H9 (cell line): Measurements from ENCODE around the gene B3GNT5. TPM values are rescaled to one million over a fixed set of nuclear protein-coding genes. Genes with fewer than 3 reads are reported as not detected.

Experiments used
- DNase-seq: peaks from one replicate; pipeline ENCODE4 v3.0.0-alpha.2; 2017
- H2AFZ ChIP-seq: one replicate; pipeline ENCODE4 v1.6.1; 2013; ENCODE audit warnings: mild to moderate bottlenecking, low read length, control low read depth, moderate library complexity
- H2AK5ac ChIP-seq: 2 replicates; pipeline ENCODE4 v1.6.1; 2013; ENCODE audit warnings: low read length, control low read depth, mixed read lengths; ENCODE audit not compliant: insufficient read length
- H2BK120ac ChIP-seq: one replicate; pipeline ENCODE4 v1.6.1; 2013; ENCODE audit warnings: low read depth, mild to moderate bottlenecking, low read length, control low read depth, inconsistent platforms; ENCODE audit not compliant: poor library complexity, severe bottlenecking
- H2BK12ac ChIP-seq: 2 replicates; pipeline ENCODE4 v1.6.1; 2013; ENCODE audit warnings: low read length, control low read depth, mixed read lengths, low read depth; ENCODE audit not compliant: insufficient read length
- H2BK15ac ChIP-seq: 2 replicates; pipeline ENCODE4 v1.6.1; 2013; ENCODE audit warnings: low read depth, low read length, control low read depth
- H2BK20ac ChIP-seq: one replicate; pipeline ENCODE4 v1.6.1; 2013; ENCODE audit warnings: low read depth, mild to moderate bottlenecking, low read length, control low read depth, inconsistent platforms; ENCODE audit not compliant: poor library complexity, severe bottlenecking
- H2BK5ac ChIP-seq: 2 replicates; pipeline ENCODE4 v1.6.1; 2013; ENCODE audit warnings: low read length, control low read depth, mixed read lengths; ENCODE audit not compliant: insufficient read length
- H3K14ac ChIP-seq: 2 replicates; pipeline ENCODE4 v1.6.1; 2013; ENCODE audit warnings: low read length, control low read depth; ENCODE audit not compliant: insufficient read depth
- H3K18ac ChIP-seq: 2 replicates; pipeline ENCODE4 v1.6.1; 2013; ENCODE audit warnings: low read depth, mild to moderate bottlenecking, mixed read lengths, low read length, control low read depth; ENCODE audit not compliant: insufficient read length
- H3K23ac ChIP-seq: 2 replicates; pipeline ENCODE4 v1.6.1; 2013; ENCODE audit warnings: low read length, control low read depth, mixed read lengths, low read depth; ENCODE audit not compliant: insufficient read length
- H3K23me2 ChIP-seq: 2 replicates; pipeline ENCODE4 v1.6.1; 2013; ENCODE audit warnings: low read depth, mild to moderate bottlenecking, mixed read lengths, low read length, control low read depth; ENCODE audit not compliant: insufficient read length, poor library complexity, severe bottlenecking
- H3K27ac ChIP-seq: 2 replicates; pipeline ENCODE4 v1.5.1; 2013; ENCODE audit warnings: low read length, control low read depth, mixed read lengths, low read depth; ENCODE audit not compliant: insufficient read length
- H3K27me3 ChIP-seq: 2 replicates; pipeline ENCODE4 v1.6.1; 2013; ENCODE audit warnings: low read length, control low read depth, inconsistent platforms; ENCODE audit not compliant: insufficient read depth
- H3K4ac ChIP-seq: 2 replicates; pipeline ENCODE4 v1.6.1; 2013; ENCODE audit warnings: low read depth, mild to moderate bottlenecking, control low read depth, inconsistent platforms, low read length, moderate library complexity
- H3K4me1 ChIP-seq: 2 replicates; pipeline ENCODE4 v1.6.1; 2013; ENCODE audit warnings: low read length, control low read depth, inconsistent platforms; ENCODE audit not compliant: insufficient read depth
- H3K4me2 ChIP-seq: 2 replicates; pipeline ENCODE4 v1.6.1; 2013; ENCODE audit warnings: low read length, control low read depth, mixed read lengths; ENCODE audit not compliant: insufficient read length, insufficient read depth
- H3K56ac ChIP-seq: 2 replicates; pipeline ENCODE4 v1.6.1; 2013; ENCODE audit warnings: low read depth, mild to moderate bottlenecking, mixed read lengths, low read length, control low read depth; ENCODE audit not compliant: insufficient read length
- H3K79me1 ChIP-seq: 2 replicates; pipeline ENCODE4 v1.6.1; 2013; ENCODE audit warnings: low read depth, mild to moderate bottlenecking, moderate library complexity, low read length, control low read depth, inconsistent platforms; ENCODE audit not compliant: insufficient read depth, poor library complexity, severe bottlenecking
- H3K79me2 ChIP-seq: 2 replicates; pipeline ENCODE4 v1.6.1; 2013; ENCODE audit warnings: low read length, control low read depth, inconsistent platforms; ENCODE audit not compliant: insufficient read depth
- H3K9ac ChIP-seq: 2 replicates; pipeline ENCODE4 v1.6.1; 2013; ENCODE audit warnings: low read length, control low read depth, mixed read lengths; ENCODE audit not compliant: insufficient read length; ENCODE audit errors: extremely low read depth
- H3K9me3 ChIP-seq: one replicate; pipeline ENCODE4 v1.6.1; 2013; ENCODE audit warnings: low read depth, low read length, inconsistent platforms; ENCODE audit not compliant: control insufficient read depth
- H3T11ph ChIP-seq: one replicate; pipeline ENCODE4 v1.6.1; 2013; ENCODE audit warnings: mild to moderate bottlenecking, low read length, control low read depth, inconsistent platforms
- H4K20me1 ChIP-seq: one replicate; pipeline ENCODE4 v1.6.1; 2013; ENCODE audit not compliant: control insufficient read depth, insufficient read length, insufficient read depth
- H4K5ac ChIP-seq: 2 replicates; pipeline ENCODE4 v1.6.1; 2013; ENCODE audit warnings: low read depth, mild to moderate bottlenecking, mixed read lengths, low read length, control low read depth; ENCODE audit not compliant: insufficient read length
- H4K8ac ChIP-seq: replicated peaks from 2 replicates; pipeline ENCODE4 v1.6.1; 2013; ENCODE audit warnings: low read length, control low read depth, mixed read lengths, low read depth; ENCODE audit not compliant: insufficient read length
- H4K91ac ChIP-seq: 2 replicates; pipeline ENCODE4 v1.6.1; 2013; ENCODE audit warnings: low read depth, mild to moderate bottlenecking, moderate library complexity, mixed read lengths, low read length, control low read depth; ENCODE audit not compliant: insufficient read length
- H3K27ac Mint-ChIP-seq, 3 experiments: 2 replicates in 2 of 3; 3 replicates in 1 of 3; pipeline ENCODE4 v1.8.0; 2020 to 2021; ENCODE audit warnings: mixed read lengths in 3 of 3, mild to moderate bottlenecking in 1 of 3, moderate library complexity in 1 of 3
- H3K27me3 Mint-ChIP-seq: 2 replicates; pipeline ENCODE4 v1.8.0; 2021; ENCODE audit warnings: low read depth, mild to moderate bottlenecking, moderate library complexity, mixed read lengths
- H3K36me3 Mint-ChIP-seq, 3 experiments: 2 replicates in 2 of 3; 3 replicates in 1 of 3; pipeline ENCODE4 v1.8.0; 2020 to 2021; ENCODE audit warnings: low read depth in 3 of 3, mixed read lengths in 3 of 3; ENCODE audit not compliant: insufficient read depth in 1 of 3
- H3K4me1 Mint-ChIP-seq, 2 experiments: 2 replicates each; pipeline ENCODE4 v1.8.0; 2020; ENCODE audit warnings: mixed read lengths in 2 of 2
- H3K4me3 Mint-ChIP-seq, 2 experiments: 2 replicates in 1 of 2; 3 replicates in 1 of 2; pipeline ENCODE4 v1.8.0; 2020 to 2021; ENCODE audit warnings: mild to moderate bottlenecking in 2 of 2, mixed read lengths in 2 of 2, moderate library complexity in 1 of 2
- H3K9me3 Mint-ChIP-seq, 2 experiments: 2 replicates in 1 of 2; 3 replicates in 1 of 2; pipeline ENCODE4 v1.8.0; 2020; ENCODE audit warnings: mild to moderate bottlenecking in 2 of 2, mixed read lengths in 2 of 2, moderate library complexity in 1 of 2
- WGBS: extraction: QIAGEN DNeasy Blood & Tissue Kit; methylation state at CpG from one replicate; pipeline ENCODE4 v1.1.7; 2013; ENCODE audit warnings: missing lambda C conversion rate, low lambda C conversion rate, mixed read lengths; ENCODE audit not compliant: insufficient read length; ENCODE audit errors: extremely low coverage; 5-methylcytosine and 5-hydroxymethylcytosine counted together
- total RNA-seq: library from RNA; stranded (reverse); gene quantifications from 2 replicates; pipeline ENCODE4 v1.2.1, GENCODE V29; 2021
- TF ChIP-seq, protein P1 (sequence below): fragments of 200-600 bp; sonication (generic); conservative IDR thresholded peaks from 3 replicates; pipeline ENCODE4 v1.8.0; 2021; ENCODE audit warnings: antibody characterized with exemption, mild to moderate bottlenecking

Gene B3GNT5
- total RNA-seq, 1 experiment from 2014 or later = 7.3 TPM

DNA sequence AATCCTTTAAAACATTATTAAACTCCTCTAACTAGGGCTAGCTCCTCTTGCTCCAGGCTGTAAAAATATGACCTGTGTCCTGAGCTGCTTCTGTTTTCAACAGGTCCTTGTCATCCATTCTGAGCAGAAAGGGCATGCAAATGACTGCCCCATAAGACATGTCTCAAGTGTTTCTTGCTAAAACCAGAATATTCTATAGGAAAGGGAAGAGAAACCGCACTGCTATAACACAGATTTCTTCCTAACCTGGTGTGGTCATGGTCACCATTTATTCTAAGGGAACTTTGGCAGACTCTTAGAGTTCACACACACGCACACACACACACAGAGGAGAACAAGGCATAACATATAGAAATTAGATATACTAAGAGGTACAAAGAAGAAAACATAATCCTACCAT, 34.2 kb upstream of the B3GNT5 start:
- H3K4ac ChIP-seq = no peak overlapping the region
- no peaks in the 10 kb centered on the region for H3K23me2 ChIP-seq
- H2BK120ac ChIP-seq = no peak overlapping the region
- H4K8ac ChIP-seq = no peak overlapping the region
- H2BK15ac ChIP-seq = no peak overlapping the region
- H3K4me1 ChIP-seq = no peaks in the 10 kb centered on the region
- no peak for DNase-seq
- Mint-ChIP-seq H3K4me3 (no peak overlapping the region), H3K4me1 (peaks cover 4 to 5% of the 10 kb centered on the region in 2 experiments; a peak in 3 of 4 replicates), H3K27ac (no peak overlapping the region), H3K27me3 (no peaks in the 10 kb centered on the region), H3K9me3 (no peaks in the 10 kb centered on the region), H3K36me3 (no peaks in the 10 kb centered on the region)
- no peaks in the 10 kb centered on the region for H3K79me1 ChIP-seq
- H3K18ac ChIP-seq = no peak overlapping the region
- H3T11ph ChIP-seq = no peak overlapping the region
- H3K27me3 ChIP-seq = no peaks in the 10 kb centered on the region
- H3K9ac ChIP-seq = no peak overlapping the region
- no peaks in the 10 kb centered on the region for H3K9me3 ChIP-seq
- H3K79me2 ChIP-seq = no peaks in the 10 kb centered on the region
- no peak overlapping the region for H3K23ac ChIP-seq
- H4K5ac ChIP-seq = no peak overlapping the region
- WGBS = no CpG with 5 or more reads among the region's 2 CpGs
- no peak overlapping the region for H3K4me2 ChIP-seq
- no peak overlapping the region for H2AFZ ChIP-seq
- no peak overlapping the region for H3K56ac ChIP-seq
- H2AK5ac ChIP-seq = no peak overlapping the region
- TF ChIP-seq, protein P1, sequence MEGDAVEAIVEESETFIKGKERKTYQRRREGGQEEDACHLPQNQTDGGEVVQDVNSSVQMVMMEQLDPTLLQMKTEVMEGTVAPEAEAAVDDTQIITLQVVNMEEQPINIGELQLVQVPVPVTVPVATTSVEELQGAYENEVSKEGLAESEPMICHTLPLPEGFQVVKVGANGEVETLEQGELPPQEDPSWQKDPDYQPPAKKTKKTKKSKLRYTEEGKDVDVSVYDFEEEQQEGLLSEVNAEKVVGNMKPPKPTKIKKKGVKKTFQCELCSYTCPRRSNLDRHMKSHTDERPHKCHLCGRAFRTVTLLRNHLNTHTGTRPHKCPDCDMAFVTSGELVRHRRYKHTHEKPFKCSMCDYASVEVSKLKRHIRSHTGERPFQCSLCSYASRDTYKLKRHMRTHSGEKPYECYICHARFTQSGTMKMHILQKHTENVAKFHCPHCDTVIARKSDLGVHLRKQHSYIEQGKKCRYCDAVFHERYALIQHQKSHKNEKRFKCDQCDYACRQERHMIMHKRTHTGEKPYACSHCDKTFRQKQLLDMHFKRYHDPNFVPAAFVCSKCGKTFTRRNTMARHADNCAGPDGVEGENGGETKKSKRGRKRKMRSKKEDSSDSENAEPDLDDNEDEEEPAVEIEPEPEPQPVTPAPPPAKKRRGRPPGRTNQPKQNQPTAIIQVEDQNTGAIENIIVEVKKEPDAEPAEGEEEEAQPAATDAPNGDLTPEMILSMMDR = no peak
- H4K20me1 ChIP-seq = no peaks in the 10 kb centered on the region
- no peak overlapping the region for H3K14ac ChIP-seq
- no peak overlapping the region for H2BK20ac ChIP-seq
- H3K27ac ChIP-seq = no peak overlapping the region
- no peak overlapping the region for H2BK5ac ChIP-seq
- H2BK12ac ChIP-seq = no peak overlapping the region
- no peak overlapping the region for H4K91ac ChIP-seq
